ENCODE results near the gene ARSG.

ARSG gene

DNA sequence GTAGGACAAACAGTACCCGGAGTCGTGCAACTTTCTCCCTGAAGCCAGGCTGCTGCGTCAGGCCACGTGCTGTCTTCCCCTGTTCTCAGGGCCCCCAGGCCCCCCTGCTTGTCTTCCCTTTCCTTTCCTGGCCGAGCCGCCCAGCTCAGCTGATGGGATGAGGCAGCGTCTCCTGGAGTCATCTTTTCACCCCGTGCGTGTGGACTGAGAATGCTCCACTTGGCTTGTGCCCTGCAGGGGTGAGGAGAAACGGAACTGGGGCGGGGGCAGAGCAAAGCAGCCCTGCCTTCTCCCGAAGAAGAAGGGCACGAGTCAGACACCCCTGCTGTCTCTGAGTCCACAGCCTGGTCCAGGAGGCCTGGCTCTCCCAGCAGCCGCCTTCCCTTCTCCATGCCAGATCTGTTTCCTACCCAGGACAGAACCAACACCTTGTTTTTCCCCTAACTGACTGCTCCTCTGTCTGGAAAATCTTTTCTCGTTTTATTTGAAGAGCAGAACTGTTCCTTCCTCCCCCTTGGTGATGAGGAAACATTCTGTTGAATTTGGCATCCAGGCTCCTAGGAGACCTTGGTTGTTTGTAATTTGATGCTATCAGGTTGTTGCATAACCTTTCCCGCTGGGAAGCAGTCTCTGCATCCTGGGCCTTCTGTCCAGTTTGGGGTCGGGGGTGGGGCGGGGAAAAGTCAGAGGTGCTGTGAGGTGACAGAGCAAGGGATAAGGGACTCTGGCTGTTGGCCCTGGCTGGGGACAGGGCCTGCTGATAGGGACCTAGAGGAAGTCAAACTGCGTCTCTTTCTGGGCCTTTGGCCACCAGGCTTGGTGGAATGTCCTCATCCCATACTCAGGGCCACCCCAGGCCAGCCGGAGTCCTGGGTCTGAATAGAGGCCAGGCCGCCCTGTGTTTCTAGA, 87.2 kb downstream of the ARSG start:
- DNase-seq (ENCODE audit: low read depth): no peak

GRCh38 chr17:68379177-68379510, 87.8 kb downstream of the ARSG start:
- no peak for DNase-seq (ENCODE audit: low read depth)

DNA sequence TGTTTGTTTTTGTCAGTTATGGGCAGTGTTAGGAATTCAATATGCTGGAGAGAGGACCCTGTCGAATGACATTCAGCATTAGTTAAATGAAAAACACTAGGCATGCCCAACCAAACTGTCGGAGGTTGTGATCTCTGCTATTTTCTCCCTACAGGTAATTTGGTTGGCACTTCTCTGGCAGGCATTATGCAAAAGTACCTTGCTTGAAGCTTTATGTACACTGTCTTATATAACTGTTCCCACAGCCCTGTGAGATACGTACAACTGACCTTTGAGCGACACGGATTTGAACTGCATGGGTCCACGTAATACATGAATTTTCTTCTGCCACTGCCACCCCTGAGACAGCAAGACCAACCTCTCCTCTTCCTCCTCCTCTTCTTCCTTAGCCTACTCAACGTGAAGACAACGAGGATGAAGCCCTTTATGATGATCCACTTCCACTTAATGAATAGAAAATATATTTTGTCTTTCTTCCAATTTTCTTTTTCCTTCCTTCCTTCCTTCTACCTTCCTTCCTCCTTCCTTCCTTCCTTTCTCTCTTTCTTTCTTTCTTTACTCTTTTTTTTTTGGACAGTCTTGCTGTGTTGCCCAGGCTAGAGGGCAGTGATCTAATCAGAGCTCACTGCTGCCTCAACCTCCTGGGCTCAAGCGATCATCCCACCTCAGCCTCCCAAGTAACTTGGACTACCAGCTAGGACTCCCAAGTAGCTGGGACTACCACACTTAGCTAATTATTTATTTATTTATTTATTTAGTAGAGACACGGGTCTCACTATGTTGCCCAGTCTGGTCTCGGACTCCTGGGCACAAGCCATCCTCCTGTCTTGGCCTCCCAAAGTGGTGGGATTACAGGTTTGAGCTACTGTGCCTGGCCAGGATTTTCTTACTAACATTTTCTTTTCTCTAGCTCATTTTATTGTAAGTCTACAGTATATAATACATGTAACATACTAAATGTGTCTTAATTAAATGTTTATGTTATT, 88.7 kb downstream of the ARSG start:
- DNase-seq (ENCODE audit: low read depth): no peak

DNA sequence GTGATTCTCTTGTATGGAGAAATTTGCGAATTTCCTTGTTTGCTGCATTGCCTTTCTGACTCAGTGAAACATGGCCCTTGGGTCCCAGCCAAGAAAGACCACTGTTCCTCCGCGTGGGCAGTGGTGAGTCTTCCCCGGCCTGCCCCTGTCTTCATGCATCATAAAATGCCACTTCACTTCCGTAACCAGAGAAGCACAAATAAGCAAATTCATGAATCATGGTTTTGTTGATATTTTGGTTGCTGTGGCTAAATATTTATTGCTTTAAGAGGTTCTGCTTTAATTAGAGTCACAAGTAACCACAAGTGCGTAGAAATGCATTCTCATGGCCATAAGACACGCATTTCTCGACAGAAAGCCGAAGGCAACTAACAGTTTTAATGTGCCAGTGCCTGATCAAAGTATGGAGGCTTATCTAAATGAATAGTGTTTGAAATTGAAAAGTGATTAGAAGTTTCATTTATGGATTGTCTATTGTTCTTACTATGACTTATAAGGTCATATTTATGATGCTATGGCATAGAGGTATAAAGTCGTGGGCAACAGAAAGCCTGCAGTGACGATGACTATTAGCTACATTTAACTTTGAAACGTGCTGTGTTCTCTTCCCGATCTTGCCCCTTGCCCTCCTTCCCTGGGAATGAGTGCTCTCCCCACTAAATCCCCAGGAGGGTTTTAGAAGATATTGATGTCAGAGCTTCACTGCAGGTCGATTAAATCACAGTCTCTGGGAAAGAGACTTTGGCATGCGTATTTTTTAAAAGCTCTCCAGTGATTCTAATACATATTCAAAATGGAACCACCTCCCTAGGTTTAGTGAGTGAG, 90.0 kb downstream of the ARSG start:
- DNase-seq (ENCODE audit: low read depth): no peak

- DNase-seq (ENCODE audit: low read depth): no peak
Measured at GRCh38 chr17:68382582-68383085, 91.3 kb downstream of the ARSG start.

- no peak for DNase-seq (ENCODE audit: low read depth)
Measured at GRCh38 chr17:68383120-68383442, 91.8 kb downstream of the ARSG start.

GRCh38 chr17:68383443-68384321, 92.4 kb downstream of the ARSG start:
- DNase-seq (ENCODE audit: low read depth): no peak

DNA sequence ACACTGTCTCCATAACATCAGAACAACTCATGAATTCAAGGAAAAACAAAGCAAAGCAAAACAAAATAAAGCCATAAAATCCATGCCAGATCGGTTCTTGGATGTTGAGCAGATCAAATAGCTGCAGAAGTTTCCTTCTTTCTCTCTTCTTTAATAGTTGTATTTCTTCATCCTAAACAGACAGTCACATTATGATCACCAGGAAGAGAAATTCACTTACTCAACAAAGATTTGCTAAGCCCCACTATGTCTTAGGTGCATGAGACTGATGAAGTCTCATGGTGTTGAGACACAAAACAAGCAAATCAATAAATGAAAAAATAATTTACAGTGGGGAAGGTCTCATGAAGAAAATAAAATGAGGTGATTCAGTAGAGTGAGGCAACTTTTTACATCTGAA, 93.2 kb downstream of the ARSG start:
- DNase-seq (ENCODE audit: low read depth): no peak

DNA sequence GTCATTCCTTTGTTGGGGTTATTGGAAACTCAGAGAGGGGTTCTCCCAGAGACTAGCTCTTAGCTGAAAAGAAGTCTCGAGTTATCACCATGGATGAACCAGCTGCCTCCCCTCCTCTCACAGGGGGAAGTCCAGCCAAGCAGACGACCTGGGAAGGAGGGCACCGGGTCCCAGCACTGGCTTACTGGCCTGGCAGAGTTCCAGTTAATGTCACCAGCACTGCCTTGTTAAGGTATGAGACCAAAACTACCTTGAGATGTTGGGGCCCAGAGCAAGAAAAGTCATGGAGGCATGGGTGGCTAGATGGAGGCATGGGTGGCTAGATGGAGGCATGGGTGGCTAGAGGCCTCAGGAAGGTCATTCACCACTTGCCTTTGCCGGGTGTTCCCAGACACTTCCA, 93.6 kb downstream of the ARSG start:
- no peak for DNase-seq (ENCODE audit: low read depth)

- no peak for DNase-seq (ENCODE audit: low read depth)
Measured at GRCh38 chr17:68385490-68386215, 94.4 kb downstream of the ARSG start.

DNA sequence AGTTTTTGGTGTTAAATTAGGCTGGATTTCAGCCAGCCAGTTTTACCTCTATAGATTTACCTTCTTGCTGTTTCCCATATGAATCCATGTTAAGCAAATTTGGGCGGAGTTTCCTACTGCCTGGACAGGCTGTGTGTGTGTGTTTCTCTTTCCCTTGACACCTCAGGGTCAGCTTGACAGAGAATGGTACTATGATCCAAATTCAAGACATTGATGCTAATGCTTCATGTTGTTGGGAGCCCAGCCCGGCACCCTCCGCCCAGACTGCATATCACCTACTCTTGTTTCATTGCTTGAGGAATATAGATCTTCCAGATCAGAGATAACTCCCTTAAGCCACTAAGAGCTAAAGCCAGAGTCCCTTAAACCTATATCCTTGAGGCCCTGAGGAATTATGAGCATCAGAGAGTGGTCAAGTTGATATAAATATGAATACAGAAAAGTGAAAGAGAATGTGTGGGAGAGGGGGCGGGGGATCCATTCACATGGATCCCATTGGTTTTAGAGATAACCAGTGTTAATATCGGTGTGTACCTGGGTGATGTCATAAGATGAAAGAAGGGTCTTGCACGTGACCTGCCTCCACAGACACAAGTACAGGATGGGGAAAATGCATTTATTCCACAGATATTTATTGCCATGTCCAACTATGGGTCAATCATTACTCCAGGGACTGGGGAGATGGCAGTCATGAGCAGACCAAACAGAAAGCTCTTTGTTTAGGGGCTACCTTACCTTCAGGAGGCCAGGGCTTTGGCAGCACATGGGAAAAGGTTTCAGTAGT, 96.3 kb downstream of the ARSG start:
- DNase-seq (ENCODE audit: low read depth): no peak

GRCh38 chr17:68389041-68389440, 97.7 kb downstream of the ARSG start:
- no peak for DNase-seq (ENCODE audit: low read depth)

DNA sequence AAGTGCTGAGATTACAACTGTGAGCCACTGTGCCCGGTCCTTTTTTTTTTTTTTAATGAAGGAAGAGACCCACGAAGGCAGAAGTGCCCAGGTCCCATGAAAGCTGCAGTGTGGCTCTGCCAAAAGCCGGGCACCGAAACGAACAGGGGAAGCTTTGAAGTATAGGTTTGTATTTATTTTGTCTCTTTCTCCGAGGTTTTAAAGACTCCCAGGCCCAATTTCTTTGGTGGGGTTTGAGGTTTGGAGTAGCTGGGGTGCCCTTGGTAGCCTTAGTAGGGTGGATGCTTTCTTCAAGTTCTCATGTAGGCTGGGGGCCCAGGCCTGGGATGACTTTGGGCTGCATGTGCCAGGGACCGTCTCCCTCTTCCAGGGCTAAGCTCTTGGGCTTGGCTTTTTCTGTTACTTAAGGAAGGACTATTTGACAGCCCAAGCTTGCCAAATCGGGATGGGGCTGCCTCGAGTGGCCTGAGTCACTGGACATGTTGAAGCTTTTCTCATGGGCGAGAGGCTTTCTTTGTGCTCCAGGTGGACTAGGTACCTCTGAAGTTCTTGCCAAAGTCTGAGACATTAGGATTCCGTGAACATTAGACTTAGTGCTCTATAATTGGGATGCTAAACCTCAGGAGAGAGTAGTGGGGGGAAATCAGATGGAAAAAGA, 99.7 kb downstream of the ARSG start:
- no peak for DNase-seq (ENCODE audit: low read depth)

DNA sequence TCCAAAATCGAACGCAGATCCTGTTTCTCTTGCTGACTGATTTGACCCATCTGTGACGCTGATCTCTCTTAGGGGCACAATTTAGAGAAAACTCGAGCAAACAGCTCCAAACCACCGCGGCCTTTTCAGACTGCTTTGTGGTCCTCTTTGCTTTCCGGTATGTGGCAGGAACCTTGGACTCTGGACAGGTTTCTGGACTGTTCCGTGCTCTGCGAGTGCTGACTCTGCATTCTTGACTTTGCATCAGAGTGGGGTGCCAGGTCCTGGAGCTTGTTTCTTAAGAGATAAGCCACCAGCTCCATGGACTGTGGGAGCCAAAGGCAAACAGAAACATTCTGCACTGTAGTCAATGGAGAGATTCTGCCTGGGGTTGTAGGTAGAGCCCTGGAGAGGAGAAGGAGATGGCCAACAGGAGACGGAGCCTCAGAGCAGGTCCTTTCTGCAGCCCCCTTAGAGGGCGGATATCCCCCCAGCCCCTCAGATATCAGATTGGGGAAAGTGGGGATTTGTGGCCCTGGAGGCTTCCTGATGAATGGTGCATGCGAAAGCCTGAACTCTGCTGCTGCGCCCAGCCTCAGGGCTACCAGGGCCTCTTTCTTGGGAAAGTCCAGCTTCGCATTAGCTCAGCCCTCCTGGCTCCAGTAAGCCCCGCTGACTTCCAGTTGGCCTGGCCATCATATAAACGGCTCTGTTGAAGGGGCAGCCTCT, 100.4 kb downstream of the ARSG start:
- DNase-seq (ENCODE audit: low read depth): no peak

DNA sequence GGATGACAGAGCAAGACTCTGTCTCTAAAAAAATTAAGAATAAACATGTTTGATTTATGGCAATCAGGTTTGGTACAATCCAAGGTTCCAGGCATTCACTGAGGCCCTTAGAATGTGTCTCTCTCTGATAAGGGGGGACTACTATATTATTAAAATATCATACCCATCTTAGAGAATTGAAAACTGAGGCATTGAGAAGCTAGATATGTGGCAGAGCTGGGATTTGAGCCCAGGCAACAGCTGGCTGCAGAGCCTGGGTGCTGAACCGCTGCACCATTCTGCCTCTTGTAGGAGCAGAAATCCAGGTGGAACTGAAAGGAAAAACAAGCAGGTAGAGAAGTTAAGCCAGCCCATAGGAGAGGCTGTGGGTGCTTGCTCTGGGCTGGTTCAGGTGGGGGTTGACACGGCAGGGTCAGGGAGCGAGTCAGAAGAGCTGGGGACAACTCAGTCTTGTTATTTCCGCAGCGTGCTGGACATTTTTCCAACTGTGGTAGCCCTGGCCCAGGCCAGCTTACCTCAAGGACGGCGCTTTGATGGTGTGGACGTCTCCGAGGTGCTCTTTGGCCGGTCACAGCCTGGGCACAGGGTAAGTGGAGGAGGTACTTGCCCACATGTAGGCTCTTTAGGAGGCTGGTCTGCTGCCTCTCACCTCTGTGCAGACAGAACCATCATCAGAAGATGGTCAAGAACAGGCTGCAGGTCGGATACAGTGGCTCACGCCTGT, 103.5 kb downstream of the ARSG start:
- no peak for DNase-seq (ENCODE audit: low read depth)

- DNase-seq (ENCODE audit: low read depth): no peak
Measured at GRCh38 chr17:68396226-68397107, 105.2 kb downstream of the ARSG start.

GRCh38 chr17:68397108-68397536, 105.8 kb downstream of the ARSG start:
- no peak for DNase-seq (ENCODE audit: low read depth)

Data from stimulated activated CD8-positive, alpha-beta memory T cell treated with anti-CD3 and anti-CD28 coated beads, Interleukin-15, amount 100 ng/mL, for 1 hour (primary cell).